ENCODE results near the gene FAAP20.
"Not testable (repeated sequence)": the region's sequence is repeated elsewhere in the genome, so short reads cannot be mapped to it uniquely, and the experiment has no call there.

FAAP20 gene

DNA sequence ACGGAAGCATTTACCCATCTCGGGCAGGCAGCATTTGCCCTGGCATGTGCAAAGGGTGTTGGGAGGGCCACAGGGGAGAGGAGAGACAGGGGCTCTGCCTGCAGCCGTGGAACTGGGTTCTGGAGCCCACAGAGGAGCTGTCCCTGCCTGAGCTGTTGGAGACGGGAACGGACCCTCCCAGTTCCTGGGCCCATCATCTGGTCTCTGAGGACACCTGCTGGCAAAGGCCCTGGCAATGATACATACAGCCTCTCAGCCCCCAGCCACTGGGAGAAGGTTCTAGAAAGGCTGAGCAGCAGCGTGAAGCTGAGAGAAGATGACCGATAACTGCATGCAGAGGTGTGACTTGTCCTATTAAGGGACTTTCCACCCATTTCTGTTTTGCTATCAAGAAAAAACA, 31.4 kb downstream of the FAAP20 start:
- no peak for FAIRE-seq
- DNase-seq (ENCODE audit: insufficient read length, low spot score) = no peak

DNA sequence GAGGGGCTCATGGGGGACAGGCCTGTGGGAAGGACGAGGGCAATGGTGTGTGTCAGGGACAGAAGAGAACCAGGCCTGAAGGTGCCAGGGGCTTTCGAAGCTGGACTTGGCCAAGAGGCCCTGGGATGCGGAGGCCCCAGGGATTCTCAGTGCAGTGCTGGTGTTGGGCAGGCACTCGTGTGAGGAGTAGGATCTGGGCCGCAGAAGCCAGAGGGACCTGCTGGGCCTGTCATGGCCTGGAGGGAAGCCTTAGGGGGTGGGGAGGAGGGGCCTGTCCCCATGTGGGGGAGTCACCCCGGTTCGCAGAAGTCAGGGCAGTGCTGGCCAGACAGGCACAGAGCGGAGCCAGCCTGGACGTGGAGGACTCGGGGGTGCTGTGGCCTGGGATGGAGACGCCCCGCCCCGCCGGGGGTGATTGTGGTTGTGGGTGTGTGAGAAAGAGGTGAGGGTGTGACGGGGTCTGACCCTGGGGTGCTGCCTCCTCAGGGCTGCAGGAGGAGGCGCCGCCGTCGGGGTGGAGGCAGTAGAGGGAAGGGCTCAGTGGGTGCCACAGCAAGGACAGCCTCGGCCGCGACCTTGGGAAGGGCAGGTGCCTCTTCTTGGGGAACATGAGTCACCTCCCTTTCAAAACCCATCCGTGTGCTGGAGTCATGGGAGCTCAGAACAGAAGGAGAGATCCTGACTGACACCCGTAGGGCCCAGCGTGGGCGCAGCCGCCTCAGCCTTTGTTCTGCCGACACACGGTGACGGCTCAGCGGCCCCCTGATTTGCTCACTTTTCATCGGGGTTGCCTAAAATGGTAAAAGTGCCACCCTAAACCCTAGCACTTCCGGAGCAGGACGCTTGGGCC, 33.9 kb downstream of the FAAP20 start:
- DNase-seq (ENCODE audit: insufficient read length, low spot score) = no peak
- FAIRE-seq = no peak

DNA sequence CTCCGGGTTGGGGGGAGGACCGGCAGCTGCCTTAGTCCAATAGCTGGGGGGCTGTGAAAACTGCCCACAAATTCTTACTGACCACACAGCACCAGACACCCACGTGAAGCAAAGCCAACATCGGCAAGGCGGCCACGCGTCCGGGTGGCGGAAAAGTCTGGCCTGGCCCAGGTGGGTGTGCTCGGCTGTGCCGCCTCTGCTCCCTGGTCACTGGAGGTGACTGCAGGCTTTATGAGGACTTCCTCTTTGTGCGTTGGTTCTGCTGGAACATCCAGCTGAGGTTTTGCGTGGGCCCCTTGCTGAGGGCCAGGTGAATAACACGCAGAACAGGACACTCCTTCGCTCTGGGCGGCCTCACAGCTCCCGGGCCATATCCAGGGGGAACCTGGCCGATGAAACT, 35.4 kb downstream of the FAAP20 start:
- FAIRE-seq = no peak
- DNase-seq (ENCODE audit: insufficient read length, low spot score) = no peak

DNA sequence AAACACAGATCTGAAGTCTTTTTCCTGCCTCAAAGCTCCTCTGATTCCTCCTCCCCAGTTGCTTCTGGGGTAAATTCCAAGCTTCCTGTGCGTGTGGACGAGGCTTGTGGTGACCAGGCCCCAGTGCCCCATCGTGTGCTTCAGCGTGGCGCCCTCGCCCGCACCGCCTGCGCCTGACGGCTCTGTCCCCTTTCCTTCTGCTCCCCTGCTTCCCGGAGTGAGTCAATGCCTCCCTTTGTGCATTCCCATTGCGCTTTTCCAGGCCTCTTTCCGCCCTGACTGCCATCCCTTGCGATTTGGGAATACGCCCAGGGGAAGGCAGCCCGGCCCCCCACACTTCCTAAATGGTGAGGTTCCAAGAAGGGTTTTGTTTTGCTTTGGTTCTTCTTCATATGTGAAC, 36.3 kb downstream of the FAAP20 start:
- FAIRE-seq = no peak
- no peak for DNase-seq (ENCODE audit: insufficient read length, low spot score)

DNA sequence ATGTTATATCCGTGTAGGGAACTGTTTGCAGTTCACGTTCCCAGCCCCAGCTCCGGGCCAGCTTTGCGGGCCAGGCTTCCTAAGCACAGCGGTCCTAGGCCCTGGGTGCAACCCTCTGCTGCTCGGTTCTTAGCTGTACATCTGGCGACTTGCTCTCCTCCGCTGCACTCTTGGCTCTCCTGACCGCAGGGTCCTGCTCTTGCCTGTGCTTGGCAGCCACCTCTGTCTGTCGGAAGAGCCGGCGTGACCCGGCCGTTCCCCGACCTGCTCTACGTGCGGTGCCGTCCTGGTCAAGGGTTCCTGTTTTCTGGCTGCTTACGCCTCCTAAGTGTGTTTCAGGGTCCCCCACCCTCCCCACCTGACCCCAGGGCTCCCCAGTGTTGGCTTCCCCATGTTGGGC, 36.7 kb downstream of the FAAP20 start:
- DNase-seq (ENCODE audit: insufficient read length, low spot score) (no peak), FAIRE-seq (no peak)

DNA sequence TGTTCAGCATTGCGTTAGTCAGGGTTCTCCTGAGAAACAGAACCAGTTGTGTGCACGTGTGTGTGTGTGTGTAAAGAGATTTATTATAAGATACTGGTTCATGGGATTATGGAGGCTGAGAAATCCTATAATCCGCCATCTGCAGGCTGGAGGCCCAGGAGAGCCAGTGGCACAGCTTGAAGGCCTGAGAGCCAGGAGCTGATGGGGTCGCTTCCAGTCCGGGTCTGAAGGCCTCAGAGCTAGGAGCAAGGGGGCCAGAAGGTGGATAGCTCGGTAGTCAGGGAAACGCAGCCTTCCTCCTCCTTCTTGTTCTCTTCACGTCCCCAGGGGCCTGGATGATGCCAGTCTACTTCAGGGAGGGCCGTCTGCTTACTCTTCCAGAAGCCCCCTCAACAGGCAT, 37.7 kb downstream of the FAAP20 start:
- no peak for FAIRE-seq
- DNase-seq (ENCODE audit: insufficient read length, low spot score) = no peak

DNA sequence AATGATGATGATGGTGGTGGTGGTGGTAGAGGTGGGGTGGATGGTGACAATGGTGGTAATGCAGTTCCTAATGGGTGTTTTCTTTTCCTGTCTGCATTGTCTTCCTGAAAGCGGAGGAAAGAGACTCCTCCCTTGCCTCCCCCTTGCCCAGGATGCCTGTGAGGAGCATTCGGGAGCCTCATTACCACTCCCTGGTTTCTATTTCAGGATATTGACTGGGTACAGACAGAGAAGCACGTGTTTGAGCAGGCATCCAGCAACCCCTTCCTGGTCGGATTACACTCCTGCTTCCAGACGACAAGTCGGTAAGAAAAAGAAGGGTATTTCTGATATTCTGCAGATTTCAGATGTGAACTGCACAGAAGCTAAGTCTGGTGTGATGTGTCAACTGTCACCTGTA, 38.8 kb downstream of the FAAP20 start:
- DNase-seq (ENCODE audit: insufficient read length, low spot score) (no peak), FAIRE-seq (no peak)

DNA sequence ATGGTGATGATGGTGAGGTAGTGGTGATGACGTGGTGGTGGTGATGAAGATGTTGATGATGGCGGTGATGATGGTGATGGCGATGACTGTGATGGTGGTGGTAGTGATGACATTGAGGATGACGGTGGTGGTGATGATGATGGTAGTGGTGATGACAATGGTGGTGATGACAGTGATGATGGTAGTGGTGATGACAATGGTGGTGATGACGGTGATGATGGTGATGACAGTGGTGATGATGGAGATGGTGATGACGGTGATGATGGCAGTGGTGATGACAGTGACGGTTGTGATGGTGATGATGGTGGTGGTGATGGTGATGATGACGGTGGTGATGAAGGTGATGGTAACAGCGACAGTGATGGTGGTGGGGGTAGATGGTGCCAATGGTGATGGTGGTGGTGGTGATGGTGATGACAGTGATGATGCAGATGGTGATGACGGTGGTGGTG, 39.4 kb downstream of the FAAP20 start:
- FAIRE-seq = no peak
- no peak for DNase-seq (ENCODE audit: insufficient read length, low spot score)

DNA sequence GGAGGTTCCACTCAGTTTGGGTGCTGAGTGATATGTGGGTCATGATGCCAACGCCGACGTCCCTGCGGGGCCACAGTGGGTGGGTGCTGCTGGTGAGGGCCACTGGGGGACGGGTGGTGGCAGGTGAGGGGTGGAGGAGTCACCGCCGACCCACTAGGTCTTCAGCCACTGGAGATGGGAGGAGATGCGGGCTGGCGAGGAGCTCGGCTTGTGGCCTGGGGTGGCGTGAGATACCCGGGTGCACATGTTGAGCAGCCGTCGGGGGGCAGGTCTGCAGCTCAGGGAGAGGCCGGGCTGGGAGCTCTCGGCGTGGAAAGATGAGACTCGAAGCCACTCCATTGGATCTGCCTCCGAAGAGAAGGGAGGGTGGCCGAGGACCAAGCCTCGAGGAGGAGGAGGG, 40.5 kb downstream of the FAAP20 start:
- FAIRE-seq (no peak), DNase-seq (ENCODE audit: insufficient read length, low spot score) (no peak)

DNA sequence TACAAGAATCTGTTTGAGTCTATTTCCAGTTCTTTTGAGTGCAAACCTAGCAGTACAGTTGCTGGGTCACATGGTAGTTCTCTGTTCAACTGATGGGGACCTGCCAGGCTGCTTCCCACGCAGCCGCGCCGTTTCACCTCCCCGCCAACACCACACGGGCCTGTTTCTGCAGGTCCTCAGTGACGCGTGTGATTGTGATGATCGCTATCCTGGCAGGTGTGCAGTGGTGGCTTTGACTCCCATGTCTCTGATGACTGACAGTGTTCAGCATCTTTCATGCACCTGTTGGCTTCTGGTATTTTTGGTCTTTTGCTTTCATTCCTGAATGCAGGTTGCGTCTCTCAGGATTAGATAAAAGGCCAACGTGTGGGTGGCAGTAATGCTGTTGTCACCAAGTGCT, 41.6 kb downstream of the FAAP20 start:
- DNase-seq (ENCODE audit: insufficient read length, low spot score) (no peak), FAIRE-seq (no peak)

DNA sequence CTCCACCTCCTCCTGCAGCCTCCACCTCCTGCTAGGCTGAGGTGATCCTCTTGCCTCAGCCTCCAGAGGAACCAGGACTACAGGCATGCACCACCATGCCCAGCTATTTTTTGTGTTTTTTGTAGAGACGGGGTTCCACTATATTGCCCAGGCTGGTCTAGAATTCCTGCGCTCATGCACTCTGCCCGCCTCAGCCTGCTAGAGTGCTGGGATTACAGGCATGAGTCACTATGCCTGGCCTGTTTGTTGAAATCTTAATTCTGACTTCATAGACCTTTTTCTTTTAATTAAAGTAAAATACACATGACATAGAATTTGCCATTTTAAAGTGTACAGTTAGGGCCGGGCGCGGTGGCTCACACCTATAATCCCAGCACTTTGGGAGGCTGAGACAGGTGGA, 42.7 kb downstream of the FAAP20 start:
- FAIRE-seq = no peak
- DNase-seq (ENCODE audit: insufficient read length, low spot score) = no peak

DNA sequence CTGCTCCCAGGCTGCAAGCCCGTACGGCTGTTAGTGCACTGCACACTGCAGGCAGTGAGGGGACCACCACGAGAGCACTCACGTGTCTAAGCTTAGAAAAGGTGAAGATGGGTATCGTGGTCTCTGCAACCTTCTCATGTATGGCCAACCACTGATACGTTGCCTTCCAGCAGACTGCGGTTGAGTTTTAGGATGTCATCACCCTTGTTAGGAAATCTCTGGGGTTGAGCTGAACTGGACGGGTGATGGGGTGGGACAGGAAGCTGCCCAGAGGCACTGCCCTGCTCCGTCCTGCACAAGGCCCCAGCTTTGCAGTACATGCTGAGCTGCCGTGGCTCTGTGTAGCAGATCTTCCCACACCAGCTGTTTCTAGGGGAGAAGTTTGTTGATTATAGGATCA, 43.3 kb downstream of the FAAP20 start:
- no peak for DNase-seq (ENCODE audit: insufficient read length, low spot score)
- no peak for FAIRE-seq

DNA sequence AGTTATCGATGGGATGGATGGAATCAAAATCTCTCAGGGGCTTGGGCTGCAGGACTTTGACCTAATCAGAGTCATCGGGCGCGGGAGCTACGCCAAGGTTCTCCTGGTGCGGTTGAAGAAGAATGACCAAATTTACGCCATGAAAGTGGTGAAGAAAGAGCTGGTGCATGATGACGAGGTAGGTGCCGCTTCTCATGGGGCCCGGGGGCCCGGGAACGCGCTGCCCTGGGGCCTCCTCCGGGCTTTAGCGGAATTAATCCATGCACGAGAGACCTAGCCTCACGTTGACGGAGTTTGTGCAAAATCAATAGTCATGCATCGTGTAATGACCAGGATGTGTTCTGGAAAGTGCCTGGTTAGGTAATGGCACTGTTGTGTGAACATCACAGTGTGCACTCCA, 43.8 kb downstream of the FAAP20 start:
- DNase-seq (ENCODE audit: insufficient read length, low spot score) (no peak), FAIRE-seq (no peak)

DNA sequence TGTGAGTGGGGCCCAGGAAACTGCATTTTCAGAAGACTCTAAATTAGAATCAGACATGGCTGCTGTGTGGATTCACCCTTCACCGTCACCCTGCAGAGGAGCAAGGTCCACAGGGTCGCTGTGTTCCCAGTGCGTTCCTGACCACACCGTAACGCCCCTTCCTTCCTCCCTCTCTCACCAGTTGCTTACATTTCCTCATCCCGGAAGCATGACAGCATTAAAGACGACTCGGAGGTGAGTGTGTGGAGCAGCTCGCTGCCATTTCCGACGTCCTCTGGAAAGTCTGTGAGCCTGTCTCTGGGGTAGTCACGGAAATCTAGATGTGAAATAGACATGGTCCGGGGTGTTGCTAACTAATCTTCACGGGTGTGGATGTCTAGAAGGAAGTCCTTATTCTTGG, 45.9 kb downstream of the FAAP20 start:
- FAIRE-seq (no peak), DNase-seq (ENCODE audit: insufficient read length, low spot score) (no peak)

DNA sequence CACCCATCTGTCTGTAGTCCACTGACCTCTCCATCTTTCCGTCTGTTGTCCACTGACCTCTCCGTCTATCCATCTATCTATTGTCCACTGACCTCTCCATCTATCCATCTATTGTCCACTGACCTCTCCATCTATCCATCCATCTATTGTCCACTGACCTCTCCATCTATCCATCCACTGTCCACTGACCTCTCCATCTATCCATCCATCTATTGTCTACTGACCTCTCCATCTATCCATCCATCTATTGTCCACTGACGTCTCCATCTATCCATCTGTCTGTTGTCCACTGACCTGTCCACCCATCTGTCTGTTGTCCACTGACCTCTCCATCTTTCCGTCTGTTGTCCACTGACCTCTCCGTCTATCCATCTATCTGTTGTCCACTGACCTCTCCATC, 46.7 kb downstream of the FAAP20 start:
- DNase-seq (ENCODE audit: insufficient read length, low spot score); FAIRE-seq: not testable (repeated sequence)

DNA sequence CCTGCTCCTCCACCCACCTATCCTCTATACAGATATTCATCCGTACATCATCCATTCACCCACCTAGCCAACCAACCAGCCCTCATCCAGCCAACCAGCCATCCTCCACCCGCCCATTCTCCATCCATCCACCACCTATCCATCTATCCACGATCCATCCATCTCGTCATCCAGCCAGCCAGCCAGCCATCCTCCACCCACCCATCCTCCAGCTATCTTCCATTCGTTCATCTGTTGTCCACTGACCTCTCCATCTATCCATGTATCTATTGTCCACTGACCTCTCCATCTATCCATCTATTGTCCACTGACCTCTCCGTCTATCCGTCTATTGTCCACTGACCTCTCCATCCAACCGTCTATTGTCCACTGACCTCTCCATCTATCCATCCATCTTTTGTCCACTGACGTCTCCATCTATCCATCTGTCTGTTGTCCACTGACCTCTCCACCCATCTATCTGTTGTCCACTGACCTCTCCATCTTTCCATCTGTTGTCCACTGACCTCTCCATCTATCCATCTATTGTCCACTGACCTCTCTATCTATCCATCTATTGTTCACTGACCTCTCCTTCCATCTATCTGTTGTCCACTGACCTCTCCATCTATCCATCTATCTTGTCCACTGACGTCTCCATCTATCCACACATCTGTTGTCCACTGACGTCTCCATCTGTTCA, 47.6 kb downstream of the FAAP20 start:
- FAIRE-seq = no peak

DNA sequence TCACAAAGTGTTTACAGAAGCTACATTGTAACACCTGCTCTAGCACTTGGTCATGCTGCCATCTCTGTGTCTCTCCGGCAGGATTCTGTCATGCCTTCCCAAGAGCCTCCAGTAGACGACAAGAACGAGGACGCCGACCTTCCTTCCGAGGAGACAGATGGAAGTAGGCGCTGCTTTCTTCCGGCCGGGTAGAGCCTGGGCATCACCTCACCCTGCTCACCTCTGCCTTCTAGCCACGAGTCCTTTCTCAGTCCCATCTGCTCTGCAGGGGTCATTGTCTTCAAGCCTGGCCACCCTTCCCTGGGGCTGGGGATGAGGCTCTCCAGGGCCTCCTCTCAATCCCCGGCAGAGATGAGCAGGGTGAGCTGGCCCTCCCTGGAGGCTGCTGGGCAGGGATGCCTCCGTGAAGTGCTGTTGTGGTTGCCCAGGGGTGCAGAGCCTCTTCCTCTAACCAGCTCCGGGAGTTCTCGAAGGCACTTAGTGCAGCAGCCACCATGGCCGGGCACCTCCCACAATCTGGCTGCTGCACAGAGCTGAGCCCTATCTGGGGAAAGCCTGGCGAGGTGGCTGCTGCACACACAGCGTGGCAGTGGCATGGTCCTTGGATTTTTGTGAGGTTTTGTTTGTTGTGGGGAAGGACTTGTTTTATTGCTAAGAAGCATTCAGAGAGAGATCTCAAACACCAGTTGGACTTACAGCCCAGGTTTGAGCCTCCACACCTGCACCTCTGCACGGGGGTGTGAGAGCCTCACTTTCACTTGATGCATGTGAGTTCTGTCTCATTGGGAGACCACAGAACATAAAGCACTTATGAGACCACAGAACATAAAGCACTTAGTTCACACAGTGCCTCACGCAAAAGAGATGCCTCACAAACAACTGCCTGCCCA, 48.4 kb downstream of the FAAP20 start:
- no peak for FAIRE-seq
- no peak for DNase-seq (ENCODE audit: insufficient read length, low spot score)

More for the DNA sequence above, 47.6 kb downstream of the FAAP20 start:
- DNase-seq (ENCODE audit: insufficient read length, low spot score) = no peak

DNA sequence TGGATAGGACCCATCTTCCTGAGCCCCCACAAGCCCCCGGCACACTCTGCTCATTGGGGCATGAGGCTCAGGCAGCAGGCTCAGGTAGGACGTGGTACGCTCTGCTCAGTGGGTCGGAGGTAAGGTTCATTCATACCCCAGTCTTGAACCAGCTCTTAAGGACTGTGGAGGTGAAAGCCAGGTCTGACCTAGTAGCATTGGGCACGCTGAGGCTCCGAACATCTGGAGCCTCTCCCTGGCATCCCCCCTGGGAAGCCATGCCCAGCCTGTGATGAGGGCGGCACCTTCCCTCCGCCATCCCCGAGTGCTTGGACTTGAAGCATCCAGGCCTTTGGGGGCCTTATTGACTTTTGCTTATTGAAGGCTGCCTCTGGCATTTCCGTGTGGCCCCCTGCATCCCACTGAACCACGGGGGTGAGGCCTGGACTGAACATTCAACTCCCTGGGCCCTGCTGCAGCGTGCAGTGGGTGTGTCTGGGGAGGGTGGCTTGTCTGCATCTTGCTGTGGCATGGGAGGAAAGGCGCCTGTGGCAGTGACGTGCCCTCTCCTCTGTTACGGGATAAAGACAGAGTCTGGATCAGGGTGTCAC, 50.0 kb downstream of the FAAP20 start:
- DNase-seq (ENCODE audit: insufficient read length, low spot score) (no peak), FAIRE-seq (no peak)

DNA sequence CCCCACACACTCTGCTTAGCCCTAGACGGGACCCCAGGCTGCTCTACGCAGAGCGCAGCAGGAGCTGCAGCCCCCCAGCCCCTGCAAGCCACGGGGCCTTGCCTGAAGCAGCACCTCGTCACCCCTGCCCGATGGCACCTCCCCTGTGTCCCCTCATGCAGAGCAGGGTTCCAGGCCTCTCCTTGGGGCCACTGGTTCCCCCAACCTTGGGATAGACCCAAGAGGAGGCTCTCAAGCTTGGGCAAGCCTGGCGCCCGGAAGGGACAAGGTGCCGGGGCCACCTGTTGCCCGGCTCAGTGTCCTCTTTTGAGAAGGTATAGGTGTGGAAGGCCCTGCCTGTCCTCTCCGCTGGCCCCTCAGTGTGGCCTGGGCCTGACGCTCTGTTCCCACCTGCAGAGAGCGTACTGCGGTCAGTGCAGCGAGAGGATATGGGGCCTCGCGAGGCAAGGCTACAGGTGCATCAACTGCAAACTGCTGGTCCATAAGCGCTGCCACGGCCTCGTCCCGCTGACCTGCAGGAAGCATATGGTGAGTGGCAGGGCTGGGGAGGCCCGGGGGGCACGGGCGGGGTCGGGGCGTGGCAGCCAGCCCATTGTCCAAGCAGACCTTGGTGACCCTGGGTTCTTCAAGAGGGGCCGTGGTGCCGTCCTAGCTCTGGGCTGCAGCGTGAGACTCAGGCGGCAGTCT, 50.6 kb downstream of the FAAP20 start:
- DNase-seq (ENCODE audit: insufficient read length, low spot score) (no peak), FAIRE-seq (no peak)

DNA sequence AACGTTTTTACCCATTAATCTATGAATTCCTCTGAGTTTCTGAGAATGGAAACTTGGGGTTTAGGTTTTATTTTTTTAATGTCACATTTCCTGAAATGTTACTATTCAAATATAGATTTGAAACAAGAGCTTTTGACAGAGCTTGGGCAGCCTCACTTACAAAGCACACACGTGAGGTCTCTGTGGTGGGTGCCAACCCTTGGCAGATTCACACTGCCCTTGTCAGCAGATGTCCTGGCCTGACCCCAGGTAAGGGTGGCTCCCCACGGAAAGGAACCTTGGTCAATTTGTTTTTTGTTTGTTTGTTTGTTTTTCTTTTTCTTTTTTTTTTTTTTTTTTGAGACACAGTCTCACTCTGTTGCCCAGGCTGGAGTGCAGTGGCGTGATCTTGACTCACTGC, 53.5 kb downstream of the FAAP20 start:
- no peak for FAIRE-seq
- DNase-seq (ENCODE audit: insufficient read length, low spot score) = no peak
